Measurements from ENCODE around the gene HEPN1. TPM values are rescaled to one million over a fixed set of nuclear protein-coding genes. Genes with fewer than 3 reads are reported as not detected.

The HEPN1 gene
- total RNA-seq (2012; rRNA removed) (not detected in 2 replicates), polyA plus RNA-seq (2012; rRNA removed) (not detected in 2 replicates), Bru-seq, nascent RNA (percentile 29 among the genes with signal in this experiment), BruChase-seq, experiment 1, labeled RNA remaining after a 6-hour chase (not detected), BruChase-seq, experiment 2, labeled RNA remaining after a 2-hour chase (percentile 25 among the genes with signal in this experiment)
- not detected in 2 replicates for polyA plus RNA-seq (2012; cell fraction: cytosol; rRNA removed)
- polyA plus RNA-seq (2012; cell fraction: nucleus; rRNA removed; ENCODE audit: low replicate concordance): not detected in 2 replicates
- long read RNA-seq: 0 reads

- Histone ChIP-seq H3K27ac (ENCODE audit: insufficient read depth, low read length) (no peak within 1 kb of the TSS), H3K4me2 (ENCODE audit: low read depth, low read length) (no peak within 1 kb of the TSS), H4K8ac (ENCODE audit: low read depth in 2 of 2, low read length in 2 of 2) (peak within 1 kb of the TSS in 1 of 2 experiments; percentile 68; a peak in 1 of 4 replicates), H2BK5ac (ENCODE audit: low read depth, low read length, poor library complexity, severe bottlenecking) (no peak within 1 kb of the TSS), H2BK15ac (ENCODE audit: low read depth, low read length) (no peak within 1 kb of the TSS; the same call in 2 of the 3 replicates), H3K9me1 (ENCODE audit: insufficient read depth, low read length) (peaks cover 24% of the 10 kb centered on the region; the same call in 1 of the 2 replicates), H2BK120ac (ENCODE audit: low read depth, low read length) (no peak within 1 kb of the TSS), H3K9me3 (ENCODE audit: control insufficient read depth, insufficient read depth, low read length) (no peaks in the 10 kb centered on the region), H4K5ac (ENCODE audit: low read depth, low read length) (no peak within 1 kb of the TSS), H3K9ac (ENCODE audit: low read depth, low read length) (no peak within 1 kb of the TSS), H3K56ac (ENCODE audit: extremely low read depth, insufficient read depth, low read length) (no peak within 1 kb of the TSS), H3K23ac (ENCODE audit: low read depth, low read length) (no peak within 1 kb of the TSS), H3K36me3 (ENCODE audit: control insufficient read depth, insufficient read depth, low read length) (no peaks in the 10 kb centered on the region), H3K18ac (ENCODE audit: low read depth, low read length) (no peak within 1 kb of the TSS), H4K20me1 (ENCODE audit: insufficient read depth, low read length) (no peaks in the 10 kb centered on the region), H2AK9ac (replicated peaks; ENCODE audit: low read depth, low read length, poor library complexity) (no peak within 1 kb of the TSS), H4K91ac (ENCODE audit: insufficient read depth, low read depth, low read length) (no peak within 1 kb of the TSS), H3K27me3 (ENCODE audit: control insufficient read depth, insufficient read depth, low read length) (no peaks in the 10 kb centered on the region), H3K4me3 (ENCODE audit: insufficient read depth, low read depth, low read length) (no peak within 1 kb of the TSS), H3K4ac (ENCODE audit: low read depth, low read length) (peak within 1 kb of the TSS; percentile 43; the same call in 1 of the 2 replicates), H3K79me1 (ENCODE audit: low read depth in 1 of 2, low read length in 2 of 2) (peaks cover 0 to 3% of the 10 kb centered on the region in 2 experiments; a peak in 1 of 4 replicates), H2AFZ (replicated peaks; ENCODE audit: low read length, poor library complexity) (peak within 1 kb of the TSS; percentile 14), H2BK20ac (ENCODE audit: low read depth, low read length) (no peak within 1 kb of the TSS; the same call in 1 of the 2 replicates), H3K4me1 (ENCODE audit: control insufficient read depth, insufficient read depth, low read length) (peaks cover 8% of the 10 kb centered on the region), H3K14ac (replicated peaks; ENCODE audit: low read depth, low read length) (no peak within 1 kb of the TSS), H2AK5ac (ENCODE audit: low read depth, low read length) (peak within 1 kb of the TSS; percentile 51; the same call in 1 of the 2 replicates)
- 83 to 100% methylated on average over 2 to 3 of the region's 3 CpGs for WGBS, 2 experiments (ENCODE audit: extremely low coverage in 2 of 2, insufficient read length in 1 of 2)
- TF ChIP-seq POLR2A (IDR thresholded peaks at IDR 0.05; ENCODE audit: low read depth, low read length) (no peak), NFE2L2 (IDR thresholded peaks at IDR 0.05; ENCODE audit: low read depth, low read length) (no peak), MAFK (IDR thresholded peaks at IDR 0.05; ENCODE audit: low read depth, low read length) (0 out of 2 replicates have a peak, but pooled peaks have one; percentile 15), MXI1 (IDR thresholded peaks at IDR 0.05; ENCODE audit: borderline replicate concordance, low read depth, low read length) (no peak), BHLHE40 (IDR thresholded peaks at IDR 0.05; ENCODE audit: low read depth, low read length) (no peak), SMC3 (IDR thresholded peaks at IDR 0.05; ENCODE audit: low read depth, low read length) (no peak), RFX5 (IDR thresholded peaks at IDR 0.05; ENCODE audit: low read depth, low read length) (no peak)
- no peak for ATAC-seq (ENCODE audit: low read depth)
- dilution Hi-C loops (cut with HindIII; ENCODE audit: low sequenced_read_pairs, unreplicated experiment): no loop called here
- ChIA-PET CTCF (interaction anchor here (0.9 kb wide), 1 partner anchor 53 kb away, joined by 3 read pairs; no protein-coding TSS in a partner anchor), POLR2A (ENCODE audit: unreplicated experiment) (no interaction called here)
- in situ Hi-C loops (cut with MboI; ENCODE audit: low sequenced_read_pairs): no loop called here
- DNase-seq: no peak
- intact Hi-C loops (cut with micrococcal nuclease): no loop called here
- BruUV-seq (replicated peaks): no TSS peak
Measured at GRCh38 chr11:124918950-124919349, at the start of gene HEPN1. TSS of gene HEPN1 (plus strand) at chr11:124919250.

All from IMR-90 (cell line).